GM19324 (cell line): ENCODE measurements around the gene LY6G6C.
A peak's percentile ranks its signal among the peaks of the same experiment; 100 is the strongest.

ENCODE experiments used
- ATAC-seq: cut with Tn5 transposase; IDR thresholded peaks from one replicate; pipeline ENCODE4 v1.9.1; 2021; ENCODE audit warnings: mild to moderate bottlenecking, moderate library complexity; ENCODE audit not compliant: unreplicated experiment, low FRiP score

Gene LY6G6C

GRCh38 chr6:31742894-31743293 lies 21.3 kb upstream of the LY6G6C start:
- no peak for ATAC-seq

GRCh38 chr6:31741815-31742214 lies 20.3 kb upstream of the LY6G6C start:
- ATAC-seq: no peak

- ATAC-seq: no peak
These were observed 19.1 kb upstream of the LY6G6C start for GRCh38 chr6:31740397-31741223.

- ATAC-seq: peak; percentile 79
These were observed 18.3 kb upstream of the LY6G6C start, which contains the start of gene MSH5 for GRCh38 chr6:31739639-31740396. MSH5 (plus strand) TSS chr6:31740005; CDS start chr6:31740467, 462 bp downstream.

- no peak for ATAC-seq
These were observed 16.7 kb upstream of the LY6G6C start for GRCh38 chr6:31737991-31738979.

GRCh38 chr6:31737315-31737990 lies 15.9 kb upstream of the LY6G6C start:
- ATAC-seq: no peak

GRCh38 chr6:31736768-31737314 lies 15.3 kb upstream of the LY6G6C start:
- ATAC-seq: no peak

- ATAC-seq: no peak
These were observed 14.6 kb upstream of the LY6G6C start, which contains the start of gene CLIC1 for GRCh38 chr6:31736021-31736767. CLIC1 (minus strand) TSS chr6:31736530; CDS start chr6:31736300, 230 bp downstream.

GRCh38 chr6:31734821-31735406 lies 13.4 kb upstream of the LY6G6C start:
- ATAC-seq: no peak

GRCh38 chr6:31734247-31734820 lies 12.8 kb upstream of the LY6G6C start:
- no peak for ATAC-seq

GRCh38 chr6:31733734-31734133 lies 12.2 kb upstream of the LY6G6C start:
- no peak for ATAC-seq

GRCh38 chr6:31732029-31732428 lies 10.5 kb upstream of the LY6G6C start:
- ATAC-seq: no peak

- no peak for ATAC-seq
These were observed 9.1 kb upstream of the LY6G6C start for GRCh38 chr6:31730631-31731086.

- ATAC-seq: no peak
These were observed 8.6 kb upstream of the LY6G6C start for GRCh38 chr6:31729979-31730630.

GRCh38 chr6:31729515-31729978 lies 8.0 kb upstream of the LY6G6C start:
- ATAC-seq: no peak

GRCh38 chr6:31728767-31729514 lies 7.4 kb upstream of the LY6G6C start, which contains the start of gene DDAH2:
DDAH2 (minus strand) TSS chr6:31729299; CDS start chr6:31729161, 138 bp downstream.
- no peak for ATAC-seq
